ENCODE results near the gene CNOT6L.
"Not testable (repeated sequence)": the region's sequence is repeated elsewhere in the genome, so short reads cannot be mapped to it uniquely, and the experiment has no call there.

CNOT6L gene

DNA sequence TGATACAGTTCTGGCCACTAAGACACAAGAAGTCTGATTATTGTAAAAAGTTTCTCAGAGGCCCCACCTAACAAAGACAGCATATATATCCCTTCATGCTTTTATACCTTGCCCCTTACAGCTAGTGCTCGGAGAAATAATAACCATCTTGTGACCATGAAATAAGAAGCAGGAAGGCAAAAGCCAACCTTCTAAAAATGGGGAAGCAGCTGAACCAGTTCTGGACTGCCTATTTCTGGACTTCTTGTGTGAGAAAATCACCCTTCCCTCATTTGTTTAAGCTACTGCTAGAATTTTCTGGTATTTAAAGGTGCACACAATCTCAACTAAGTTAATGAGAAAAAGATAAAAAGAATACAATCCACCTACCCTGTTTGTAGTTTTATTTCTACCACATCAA lies 87.5 kb downstream of the CNOT6L start:
- no peak overlapping the region for H3K27ac ChIP-seq
- no peak for TF ChIP-seq ZFX (IDR thresholded peaks at IDR 0.05; ENCODE audit: borderline replicate concordance)
- TF ChIP-seq, protein P1, sequence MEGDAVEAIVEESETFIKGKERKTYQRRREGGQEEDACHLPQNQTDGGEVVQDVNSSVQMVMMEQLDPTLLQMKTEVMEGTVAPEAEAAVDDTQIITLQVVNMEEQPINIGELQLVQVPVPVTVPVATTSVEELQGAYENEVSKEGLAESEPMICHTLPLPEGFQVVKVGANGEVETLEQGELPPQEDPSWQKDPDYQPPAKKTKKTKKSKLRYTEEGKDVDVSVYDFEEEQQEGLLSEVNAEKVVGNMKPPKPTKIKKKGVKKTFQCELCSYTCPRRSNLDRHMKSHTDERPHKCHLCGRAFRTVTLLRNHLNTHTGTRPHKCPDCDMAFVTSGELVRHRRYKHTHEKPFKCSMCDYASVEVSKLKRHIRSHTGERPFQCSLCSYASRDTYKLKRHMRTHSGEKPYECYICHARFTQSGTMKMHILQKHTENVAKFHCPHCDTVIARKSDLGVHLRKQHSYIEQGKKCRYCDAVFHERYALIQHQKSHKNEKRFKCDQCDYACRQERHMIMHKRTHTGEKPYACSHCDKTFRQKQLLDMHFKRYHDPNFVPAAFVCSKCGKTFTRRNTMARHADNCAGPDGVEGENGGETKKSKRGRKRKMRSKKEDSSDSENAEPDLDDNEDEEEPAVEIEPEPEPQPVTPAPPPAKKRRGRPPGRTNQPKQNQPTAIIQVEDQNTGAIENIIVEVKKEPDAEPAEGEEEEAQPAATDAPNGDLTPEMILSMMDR (IDR thresholded peaks at IDR 0.05): no peak

DNA sequence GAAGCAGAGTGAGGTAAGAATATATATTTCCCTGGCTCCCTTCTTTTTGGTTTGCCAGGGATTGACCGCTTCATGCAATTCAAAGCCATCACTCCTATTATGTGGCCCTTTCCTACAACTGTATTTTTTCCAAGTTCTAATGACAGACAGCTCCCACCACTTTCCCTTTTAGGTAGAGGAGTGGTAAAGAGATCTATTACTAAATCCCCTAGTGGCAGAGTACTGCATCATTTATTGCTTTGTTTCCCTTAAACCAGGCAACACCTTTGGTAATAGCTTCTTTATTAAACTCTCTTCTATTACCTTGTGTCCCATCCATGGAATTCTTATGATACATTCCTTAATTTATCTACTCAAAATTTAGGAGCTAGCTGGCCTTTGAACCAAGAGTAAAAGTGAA lies 90.7 kb downstream of the CNOT6L start:
- no peak for TF ChIP-seq ZFX (IDR thresholded peaks at IDR 0.05; ENCODE audit: borderline replicate concordance)
- TF ChIP-seq, protein P1 (IDR thresholded peaks at IDR 0.05): no peak

DNA sequence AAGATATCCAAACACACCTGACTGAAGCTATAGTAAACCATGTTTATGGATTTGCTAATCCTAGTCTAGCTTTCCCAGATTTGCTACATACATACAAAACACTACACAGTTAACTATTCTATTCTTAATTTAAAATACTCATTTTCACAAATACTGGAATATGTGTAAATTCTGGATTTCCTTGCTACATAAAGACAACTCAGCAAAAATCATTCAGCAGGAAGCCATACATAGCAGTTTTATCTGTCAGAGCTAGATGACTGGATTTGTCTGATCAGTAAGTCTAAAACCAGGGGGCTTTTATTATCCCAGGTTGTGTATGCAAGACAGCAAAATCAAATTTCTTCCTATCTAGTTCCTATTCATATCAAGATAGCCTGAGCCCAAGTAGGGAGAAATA lies 98.1 kb downstream of the CNOT6L start:
- no peak overlapping the region for H3K27ac ChIP-seq
- no peak for TF ChIP-seq ZFX (IDR thresholded peaks at IDR 0.05; ENCODE audit: borderline replicate concordance)
- TF ChIP-seq, protein P1 (IDR thresholded peaks at IDR 0.05): no peak

More for the DNA sequence above, 90.7 kb downstream of the CNOT6L start:
- no peak overlapping the region for H3K27ac ChIP-seq

DNA sequence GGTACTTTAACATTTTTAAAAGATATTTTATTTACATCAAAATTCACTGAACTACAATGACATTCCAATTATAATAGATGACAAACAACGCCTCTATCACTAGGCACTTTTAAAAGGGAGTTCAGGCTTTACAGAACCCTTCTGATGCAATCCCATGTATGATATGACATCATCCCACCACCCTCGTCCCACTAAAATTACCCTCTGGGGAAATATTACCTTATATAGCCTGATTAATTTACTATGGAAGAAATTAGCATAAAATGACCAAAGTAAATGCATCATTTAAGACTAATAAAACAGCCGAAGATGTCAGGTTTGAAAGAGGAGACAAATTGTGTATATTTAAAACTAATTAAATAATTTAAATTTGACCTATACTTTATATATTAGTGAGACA lies 100.7 kb downstream of the CNOT6L start:
- not testable (repeated sequence) for H3K27ac ChIP-seq

DNA sequence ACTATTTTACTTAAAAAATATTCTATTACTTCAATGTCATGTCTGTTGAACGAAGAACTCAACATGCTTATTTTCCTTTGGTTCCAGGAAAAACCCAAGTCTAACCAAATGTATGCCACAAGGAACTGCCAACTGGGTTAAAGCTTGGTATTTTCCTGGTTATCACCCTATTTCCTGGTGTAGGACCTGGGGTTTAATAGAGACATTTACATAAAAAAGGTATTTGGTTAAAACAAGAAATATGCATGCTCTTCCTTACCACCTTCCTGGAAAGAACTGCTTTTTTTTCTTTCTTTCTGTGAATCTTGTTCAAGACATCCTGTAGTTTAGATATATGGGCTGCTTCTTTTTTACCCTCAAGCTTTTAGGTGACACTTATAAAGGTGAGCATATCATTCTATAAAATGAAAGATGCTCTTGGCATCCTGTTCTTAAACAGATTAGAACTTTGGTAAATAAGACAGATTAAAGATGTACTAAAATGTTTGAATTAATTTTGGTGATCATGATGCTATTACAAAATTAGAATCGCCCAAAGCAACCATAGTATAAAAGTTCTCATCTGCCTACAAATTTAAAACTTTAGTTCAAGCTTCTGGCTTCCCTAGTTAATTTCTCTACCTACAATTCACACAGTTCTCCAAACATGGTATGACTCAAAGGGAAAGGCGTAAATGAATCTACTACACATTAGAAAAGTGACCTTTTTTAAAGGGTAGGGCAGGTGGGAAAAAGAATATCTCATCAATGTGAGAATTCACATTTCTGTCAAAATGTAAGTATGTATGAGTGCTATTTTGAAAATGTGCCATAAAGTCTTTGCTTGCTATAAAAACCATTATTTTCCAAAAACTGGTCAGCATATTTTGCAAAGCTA lies 103.5 kb downstream of the CNOT6L start:
- no peak overlapping the region for H3K27ac ChIP-seq
- TF ChIP-seq, protein P1 (IDR thresholded peaks at IDR 0.05): no peak
- TF ChIP-seq ZFX (IDR thresholded peaks at IDR 0.05; ENCODE audit: borderline replicate concordance): no peak

DNA sequence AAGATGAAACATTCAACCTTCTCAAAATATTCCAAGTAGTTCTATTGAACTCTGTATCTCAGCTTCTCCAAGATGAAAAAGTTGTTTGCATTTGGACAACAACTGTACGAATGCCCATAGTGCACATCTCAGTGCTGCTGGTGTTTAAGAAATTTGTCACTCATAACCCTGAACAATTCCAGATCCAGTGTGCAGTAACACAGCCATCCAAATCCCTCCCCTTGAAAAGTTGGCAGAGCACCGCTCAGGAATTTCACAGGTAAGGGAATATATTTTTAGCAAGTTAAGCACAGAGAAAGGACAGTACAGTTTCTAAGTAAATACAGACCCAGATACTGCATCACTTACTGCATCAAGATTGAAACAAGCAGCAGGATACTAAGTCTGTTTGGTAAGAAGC lies 104.7 kb downstream of the CNOT6L start:
- no peak overlapping the region for H3K27ac ChIP-seq
- TF ChIP-seq ZFX (IDR thresholded peaks at IDR 0.05; ENCODE audit: borderline replicate concordance): no peak
- TF ChIP-seq, protein P1 (IDR thresholded peaks at IDR 0.05): no peak

DNA sequence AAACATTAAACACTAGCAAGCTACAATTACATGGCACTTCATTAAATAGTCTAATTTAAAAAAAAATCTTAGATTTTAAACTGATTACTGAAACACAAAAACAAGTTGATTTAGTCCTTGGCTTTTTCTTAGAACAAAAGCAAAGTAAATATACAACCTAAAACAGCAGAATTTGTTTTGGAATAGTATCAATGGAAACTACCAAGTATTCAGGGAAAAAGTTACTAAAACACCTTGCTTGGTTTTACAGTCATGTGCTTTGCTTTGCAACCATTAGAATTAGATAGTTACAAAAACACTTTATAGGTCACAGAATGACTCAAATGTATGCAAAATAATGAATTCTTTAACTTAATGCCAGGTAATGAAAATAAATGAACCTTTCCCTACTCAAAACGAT lies 105.3 kb downstream of the CNOT6L start:
- TF ChIP-seq, protein P1 (IDR thresholded peaks at IDR 0.05): no peak
- TF ChIP-seq ZFX (IDR thresholded peaks at IDR 0.05; ENCODE audit: borderline replicate concordance): no peak
- no peak overlapping the region for H3K27ac ChIP-seq
